ENCODE data around the gene SNX9.

- TF ChIP-seq CTCF (IDR thresholded peaks at IDR 0.05) (no peak), POLR2A (IDR thresholded peaks at IDR 0.05) (no peak), EP300 (IDR thresholded peaks at IDR 0.05) (no peak), POLR2AphosphoS5 (IDR thresholded peaks at IDR 0.05) (no peak)
These were observed 165.0 kb downstream of the SNX9 start for GRCh38 chr6:157987788-157988699.

Data from upper lobe of left lung (tissue), 4 donors.